ENCODE data around the gene DAG1. TPM values are rescaled to one million over a fixed set of nuclear protein-coding genes. Genes with fewer than 3 reads are reported as not detected.

DAG1 gene
- total RNA-seq, 2 experiments from 2014 or later: 9.0 to 9.2 TPM

- ChIA-PET CTCF (interaction anchor here (0.7 to 1.7 kb wide), 4 partner anchors 17 to 115 kb away, joined by 3 to 4 read pairs (median 3); partner anchors contain the start of gene USP4), POLR2A (no interaction called here)
- Mint-ChIP-seq H3K27me3 (no peaks in the 10 kb centered on the region), H3K4me1 (no peaks in the 10 kb centered on the region), H3K4me3 (no peak overlapping the region), H3K9me3 (ENCODE audit: low read depth) (no peaks in the 10 kb centered on the region), H3K36me3 (ENCODE audit: low read depth) (no peaks in the 10 kb centered on the region), H3K27ac (no peak overlapping the region)
- intact Hi-C loops (cut with DNase I, micrococcal nuclease): no loop called here
- ATAC-seq (no peak), DNase-seq (no peak)
Measured at GRCh38 chr3:49454898-49455681, 15.0 kb upstream of the DAG1 start.

- no peaks in the 10 kb centered on the region for H3K9me3 Mint-ChIP-seq (ENCODE audit: low read depth)
- no peaks in the 10 kb centered on the region for H3K36me3 Mint-ChIP-seq (ENCODE audit: low read depth)
- no peak overlapping the region for H3K27ac Mint-ChIP-seq
- ATAC-seq: no peak
- ChIA-PET CTCF (no interaction called here), POLR2A (no interaction called here)
- H3K27me3 Mint-ChIP-seq: no peaks in the 10 kb centered on the region
- H3K4me1 Mint-ChIP-seq: no peaks in the 10 kb centered on the region
- intact Hi-C loops (cut with DNase I, micrococcal nuclease): no loop called here
- H3K4me3 Mint-ChIP-seq: no peak overlapping the region
- no peak for DNase-seq
Measured at GRCh38 chr3:49456466-49456865, 13.6 kb upstream of the DAG1 start.

GRCh38 chr3:49460188-49460890 is 9.7 kb upstream of the DAG1 start:
- Mint-ChIP-seq H3K27me3 (no peaks in the 10 kb centered on the region), H3K4me3 (no peak overlapping the region), H3K27ac (no peak overlapping the region), H3K4me1 (no peaks in the 10 kb centered on the region), H3K36me3 (ENCODE audit: low read depth) (no peaks in the 10 kb centered on the region), H3K9me3 (ENCODE audit: low read depth) (no peaks in the 10 kb centered on the region)
- DNase-seq (no peak), ATAC-seq (no peak)
- POLR2A ChIA-PET: no interaction called here
- CTCF ChIA-PET: interaction anchor here (0.6 kb wide), 1 partner anchor 291 kb away, joined by 3 read pairs; no protein-coding TSS in a partner anchor
- intact Hi-C loops (cut with DNase I, micrococcal nuclease): no loop called here

GRCh38 chr3:49460956-49461355 is 9.1 kb upstream of the DAG1 start:
- no peak for DNase-seq
- no peaks in the 10 kb centered on the region for H3K4me1 Mint-ChIP-seq
- no peak for ATAC-seq
- no peak overlapping the region for H3K4me3 Mint-ChIP-seq
- H3K27ac Mint-ChIP-seq: no peak overlapping the region
- no peaks in the 10 kb centered on the region for H3K9me3 Mint-ChIP-seq (ENCODE audit: low read depth)
- intact Hi-C loops (cut with DNase I, micrococcal nuclease): no loop called here
- ChIA-PET POLR2A (no interaction called here), CTCF (no interaction called here)
- H3K27me3 Mint-ChIP-seq: no peaks in the 10 kb centered on the region
- no peaks in the 10 kb centered on the region for H3K36me3 Mint-ChIP-seq (ENCODE audit: low read depth)

GRCh38 chr3:49461443-49462171 is 8.5 kb upstream of the DAG1 start:
- H3K4me3 Mint-ChIP-seq: no peak overlapping the region
- no peak for DNase-seq
- H3K27ac Mint-ChIP-seq: no peak overlapping the region
- H3K27me3 Mint-ChIP-seq: no peaks in the 10 kb centered on the region
- ATAC-seq: no peak
- no peaks in the 10 kb centered on the region for H3K36me3 Mint-ChIP-seq (ENCODE audit: low read depth)
- ChIA-PET CTCF (no interaction called here), POLR2A (no interaction called here)
- intact Hi-C loops (cut with DNase I, micrococcal nuclease): no loop called here
- H3K9me3 Mint-ChIP-seq (ENCODE audit: low read depth): no peaks in the 10 kb centered on the region
- H3K4me1 Mint-ChIP-seq: no peaks in the 10 kb centered on the region

GRCh38 chr3:49462222-49462621 is 7.8 kb upstream of the DAG1 start:
- no peak for DNase-seq
- no peaks in the 10 kb centered on the region for H3K4me1 Mint-ChIP-seq
- H3K27me3 Mint-ChIP-seq: no peaks in the 10 kb centered on the region
- no peak overlapping the region for H3K4me3 Mint-ChIP-seq
- intact Hi-C loops (cut with DNase I, micrococcal nuclease): no loop called here
- H3K36me3 Mint-ChIP-seq (ENCODE audit: low read depth): no peaks in the 10 kb centered on the region
- H3K27ac Mint-ChIP-seq: no peak overlapping the region
- H3K9me3 Mint-ChIP-seq (ENCODE audit: low read depth): no peaks in the 10 kb centered on the region
- ChIA-PET POLR2A (interaction anchor here (0.5 kb wide), 1 partner anchor 175 kb away, joined by 9 read pairs; no protein-coding TSS in a partner anchor), CTCF (interaction anchor here (1.4 kb wide), 1 partner anchor 10 kb away, joined by 3 read pairs; no protein-coding TSS in a partner anchor)
- ATAC-seq: no peak

- no peak for ATAC-seq
- H3K4me1 Mint-ChIP-seq: peaks cover 6% of the 10 kb centered on the region
- no peaks in the 10 kb centered on the region for H3K36me3 Mint-ChIP-seq (ENCODE audit: low read depth)
- CTCF ChIA-PET: no interaction called here
- POLR2A ChIA-PET: no interaction called here
- no peak overlapping the region for H3K27ac Mint-ChIP-seq
- H3K27me3 Mint-ChIP-seq: no peaks in the 10 kb centered on the region
- H3K4me3 Mint-ChIP-seq: no peak overlapping the region
- intact Hi-C loops (cut with DNase I, micrococcal nuclease): no loop called here
- H3K9me3 Mint-ChIP-seq (ENCODE audit: low read depth): no peaks in the 10 kb centered on the region
- DNase-seq: no peak
Measured at GRCh38 chr3:49465270-49466034, 4.6 kb upstream of the DAG1 start.

- Mint-ChIP-seq H3K9me3 (ENCODE audit: low read depth) (no peaks in the 10 kb centered on the region), H3K36me3 (ENCODE audit: low read depth) (no peaks in the 10 kb centered on the region), H3K4me3 (no peak overlapping the region), H3K27me3 (no peaks in the 10 kb centered on the region), H3K4me1 (peaks cover 7% of the 10 kb centered on the region), H3K27ac (no peak overlapping the region)
- intact Hi-C loops (cut with DNase I, micrococcal nuclease): no loop called here
- ChIA-PET CTCF (no interaction called here), POLR2A (interaction anchor here (0.6 kb wide), 1 partner anchor 13 kb away, joined by 7 read pairs; no protein-coding TSS in a partner anchor)
- DNase-seq (no peak), ATAC-seq (no peak)
Measured at GRCh38 chr3:49466085-49466484, 4.0 kb upstream of the DAG1 start.

- ChIA-PET CTCF (interaction anchor here (0.6 to 1.6 kb wide), 10 partner anchors 20 to 375 kb away, joined by 3 to 9 read pairs (median 3); partner anchors contain the start of gene QRICH1), POLR2A (interaction anchor here (0.6 to 1.8 kb wide), 7 partner anchors 25 to 462 kb away, joined by 3 to 10 read pairs (median 5); partner anchors contain the start of genes NICN1, RHOA, USP4 and WDR6)
- Mint-ChIP-seq H3K27me3 (no peaks in the 10 kb centered on the region), H3K4me1 (peaks cover 20% of the 10 kb centered on the region), H3K9me3 (ENCODE audit: low read depth) (no peaks in the 10 kb centered on the region), H3K27ac (peak overlapping the region; percentile 85), H3K36me3 (ENCODE audit: low read depth) (no peaks in the 10 kb centered on the region), H3K4me3 (peak overlapping the region; percentile 81)
- no peak for ATAC-seq
- intact Hi-C loops (cut with DNase I, micrococcal nuclease): no loop called here
- DNase-seq: no peak
Measured at GRCh38 chr3:49469037-49469935, 781 bp upstream of the DAG1 start.
